Neuronal stem cell (in vitro differentiated cells): ENCODE data around the gene SRP9.

Experiments
- DNase-seq: peaks from one replicate; pipeline ENCODE4 v3.0.0-alpha.2; 2013; ENCODE audit warnings: low spot score
- H2AFZ ChIP-seq: one replicate; pipeline ENCODE4 v1.6.1; 2013; ENCODE audit warnings: mild to moderate bottlenecking, low read length, inconsistent platforms
- H2AK5ac ChIP-seq: 2 replicates; pipeline ENCODE4 v1.6.1; 2013; ENCODE audit warnings: low read depth, mild to moderate bottlenecking, inconsistent platforms, low read length, moderate library complexity, mixed read lengths
- H2BK120ac ChIP-seq: 2 replicates; pipeline ENCODE4 v1.6.1; 2013; ENCODE audit warnings: low read depth, mild to moderate bottlenecking, inconsistent platforms, low read length, moderate library complexity, mixed read lengths
- H2BK12ac ChIP-seq: one replicate; pipeline ENCODE4 v1.6.1; 2013; ENCODE audit warnings: low read length, inconsistent platforms
- H2BK15ac ChIP-seq: 2 replicates; pipeline ENCODE4 v1.6.1; 2013; ENCODE audit warnings: mild to moderate bottlenecking, low read length, inconsistent platforms, mixed read lengths
- H2BK5ac ChIP-seq: one replicate; pipeline ENCODE4 v1.6.1; 2013; ENCODE audit warnings: inconsistent platforms, mild to moderate bottlenecking, low read length, moderate library complexity
- H3K14ac ChIP-seq: one replicate; pipeline ENCODE4 v1.6.1; 2013; ENCODE audit warnings: low read length, inconsistent platforms
- H3K18ac ChIP-seq: 2 replicates; pipeline ENCODE4 v1.6.1; 2013; ENCODE audit warnings: low read length, inconsistent platforms
- H3K23ac ChIP-seq: 2 replicates; pipeline ENCODE4 v1.6.1; 2013; ENCODE audit warnings: low read depth, mild to moderate bottlenecking, mixed read lengths, low read length, inconsistent platforms; ENCODE audit not compliant: poor library complexity
- H3K27ac ChIP-seq: replicated peaks from 3 replicates; pipeline ENCODE4 v1.5.1; 2013; ENCODE audit warnings: low read length, inconsistent platforms
- H3K27me3 ChIP-seq, 3 experiments: 2 replicates each; pipeline ENCODE4 v1.6.1; 2013; ENCODE audit warnings: low read length in 3 of 3, mild to moderate bottlenecking in 2 of 3, inconsistent platforms in 1 of 3, low read depth in 1 of 3, mixed read lengths in 1 of 3, moderate library complexity in 1 of 3; ENCODE audit not compliant: control insufficient read depth in 3 of 3, insufficient read depth in 3 of 3
- H3K36me3 ChIP-seq, 2 donors: replicated peaks in 1 of 2; 2 replicates each; pipeline ENCODE4 v1.6.1; 2013; ENCODE audit warnings: low read length in 2 of 2; ENCODE audit not compliant: control insufficient read depth in 2 of 2, insufficient read depth in 2 of 2
- H3K4ac ChIP-seq: 2 replicates; pipeline ENCODE4 v1.6.1; 2013; ENCODE audit warnings: inconsistent platforms, mild to moderate bottlenecking, low read length, moderate library complexity
- H3K4me1 ChIP-seq, 2 donors: 1 replicate in 1 of 2; 2 replicates in 1 of 2; pipeline ENCODE4 v1.6.1; 2013; ENCODE audit warnings: low read length in 2 of 2, low read depth in 1 of 2; ENCODE audit not compliant: control insufficient read depth in 2 of 2, insufficient read depth in 1 of 2
- H3K4me2 ChIP-seq: one replicate; pipeline ENCODE4 v1.6.1; 2013; ENCODE audit warnings: mild to moderate bottlenecking, low read length, inconsistent platforms; ENCODE audit not compliant: insufficient read depth, poor library complexity, severe bottlenecking
- H3K4me3 ChIP-seq, 2 donors: 2 replicates each; pipeline ENCODE4 v1.5.1; 2013; ENCODE audit warnings: low read length in 2 of 2, mild to moderate bottlenecking in 2 of 2, inconsistent platforms in 1 of 2, moderate library complexity in 1 of 2
- H3K79me1 ChIP-seq: one replicate; pipeline ENCODE4 v1.6.1; 2013; ENCODE audit warnings: low read depth, mild to moderate bottlenecking, inconsistent platforms, low read length, moderate library complexity
- H3K9ac ChIP-seq: one replicate; pipeline ENCODE4 v1.6.1; 2013; ENCODE audit warnings: mild to moderate bottlenecking, low read depth, low read length, inconsistent platforms; ENCODE audit not compliant: poor library complexity
- H3K9me3 ChIP-seq, 2 donors: replicated peaks in 1 of 2; 2 replicates each; pipeline versions ENCODE3 to v1.6.1; 2013; ENCODE audit warnings: low read length in 2 of 2, mild to moderate bottlenecking in 2 of 2, inconsistent platforms in 1 of 2, low read depth in 1 of 2, mixed read lengths in 1 of 2, moderate library complexity in 1 of 2; ENCODE audit not compliant: control insufficient read depth in 2 of 2, insufficient read depth in 1 of 2
- H4K8ac ChIP-seq: one replicate; pipeline ENCODE4 v1.6.1; 2013; ENCODE audit warnings: low read depth, mild to moderate bottlenecking, inconsistent platforms, low read length, moderate library complexity
- H4K91ac ChIP-seq: one replicate; pipeline ENCODE4 v1.6.1; 2013; ENCODE audit warnings: low read length, low read depth, mild to moderate bottlenecking, inconsistent platforms; ENCODE audit not compliant: poor library complexity
- WGBS, 2 donors: extraction: QIAGEN DNeasy Blood & Tissue Kit; methylation state at CpG; one replicate each; pipeline ENCODE4 v1.1.7; 2013; ENCODE audit warnings: missing lambda C conversion rate in 2 of 2, mixed read lengths in 1 of 2; ENCODE audit not compliant: insufficient read length in 2 of 2, insufficient replicate concordance in 1 of 2; ENCODE audit errors: extremely low coverage in 2 of 2; 5-methylcytosine and 5-hydroxymethylcytosine counted together

The SRP9 gene

DNA sequence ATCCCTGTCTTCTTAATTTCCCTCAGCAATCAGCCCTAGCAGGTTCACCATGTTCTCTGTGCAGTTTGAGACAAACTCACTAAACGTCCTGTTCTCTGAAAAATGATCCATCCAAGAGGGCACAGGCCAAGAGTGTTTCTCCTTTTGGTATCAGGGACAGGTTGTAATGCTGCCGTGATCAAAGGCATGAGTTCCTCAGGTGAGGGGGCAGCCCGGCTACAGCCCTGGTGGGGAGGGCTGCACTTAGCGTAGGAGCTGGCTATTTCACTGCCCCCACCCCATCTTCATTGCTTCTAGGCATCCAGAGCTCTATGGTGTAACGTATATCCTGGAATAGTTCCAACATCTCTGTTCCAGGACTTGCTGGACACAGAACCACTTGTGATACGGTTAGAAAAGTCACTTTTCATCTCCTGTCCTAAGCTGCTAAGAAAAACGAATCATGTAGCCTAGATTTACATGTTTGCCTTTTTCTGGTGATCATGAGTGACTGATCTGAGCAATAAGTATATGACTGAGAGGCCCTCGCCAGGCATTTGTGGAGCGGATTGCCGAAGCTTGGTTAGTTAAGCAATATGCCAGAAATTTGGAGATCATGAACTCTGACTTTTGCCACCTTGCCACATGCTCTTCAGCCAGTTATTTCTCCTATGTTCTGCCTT, 41.1 kb upstream of the SRP9 start:
- no peaks in the 10 kb centered on the region for H3K36me3 ChIP-seq
- no peak overlapping the region for H3K4ac ChIP-seq
- H2BK15ac ChIP-seq: no peak overlapping the region
- no peak overlapping the region for H2AK5ac ChIP-seq
- no peak overlapping the region for H2BK120ac ChIP-seq
- no peak overlapping the region for H3K14ac ChIP-seq
- no CpG with 5 or more reads among the region's 10 CpGs for WGBS, 2 donors
- H3K9me3 ChIP-seq: no peaks in the 10 kb centered on the region
- no peak overlapping the region for H2BK12ac ChIP-seq
- DNase-seq: no peak
- no peak overlapping the region for H2BK5ac ChIP-seq
- peak overlapping the region; percentile 32 for H2AFZ ChIP-seq
- H3K4me3 ChIP-seq: no peak overlapping the region
- H3K18ac ChIP-seq: no peak overlapping the region
- H3K27me3 ChIP-seq: peaks cover 0 to 27% (median 0%) of the 10 kb centered on the region in 3 experiments
- H3K79me1 ChIP-seq: no peaks in the 10 kb centered on the region
- no peak overlapping the region for H4K8ac ChIP-seq
- no peak overlapping the region for H3K27ac ChIP-seq
- H3K4me2 ChIP-seq: no peak overlapping the region
- H3K4me1 ChIP-seq: peaks cover 4 to 12% of the 10 kb centered on the region in 2 donors
- H3K9ac ChIP-seq: no peak overlapping the region
- no peak overlapping the region for H4K91ac ChIP-seq
- no peak overlapping the region for H3K23ac ChIP-seq

DNA sequence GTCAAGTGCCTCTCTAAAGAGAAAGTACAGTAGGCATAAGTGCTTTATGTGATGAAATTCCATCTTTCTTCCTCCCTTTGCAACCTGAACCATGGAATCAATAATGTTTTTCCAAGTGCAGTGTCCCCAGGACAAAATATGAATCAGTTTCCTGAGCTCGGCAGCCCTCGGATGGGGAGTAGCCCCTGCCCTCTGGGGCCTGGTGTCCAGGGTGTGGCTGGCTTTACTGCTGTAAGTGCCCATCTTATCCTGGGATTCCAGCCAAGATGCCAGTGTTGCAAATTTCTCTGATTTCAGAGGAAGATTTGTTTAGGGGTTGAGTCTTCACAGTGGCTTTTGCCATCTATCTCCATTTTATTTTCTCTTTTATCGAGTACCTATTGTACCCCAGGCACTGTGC, 40.5 kb upstream of the SRP9 start:
- no CpG with 5 or more reads among the region's 3 CpGs for WGBS, 2 donors

GRCh38 chr1:225737866-225738265, 39.8 kb upstream of the SRP9 start:
- no peak overlapping the region for H4K91ac ChIP-seq
- H3K27ac ChIP-seq: no peak overlapping the region
- H2AFZ ChIP-seq: no peak overlapping the region
- H3K4me2 ChIP-seq: no peak overlapping the region
- H3K36me3 ChIP-seq: no peaks in the 10 kb centered on the region
- no peaks in the 10 kb centered on the region for H3K79me1 ChIP-seq
- no peak overlapping the region for H3K9ac ChIP-seq
- no peak overlapping the region for H4K8ac ChIP-seq
- H3K27me3 ChIP-seq: peaks cover 0 to 27% (median 0%) of the 10 kb centered on the region in 3 experiments
- no peak overlapping the region for H2BK5ac ChIP-seq
- no CpG with 5 or more reads among the region's 3 CpGs for WGBS, 2 donors
- DNase-seq: no peak
- H3K9me3 ChIP-seq: no peaks in the 10 kb centered on the region
- no peak overlapping the region for H2AK5ac ChIP-seq
- no peak overlapping the region for H3K4ac ChIP-seq
- no peak overlapping the region for H2BK120ac ChIP-seq
- peak overlapping the region; percentile 12 for H3K18ac ChIP-seq
- no peak overlapping the region for H3K4me3 ChIP-seq
- H3K14ac ChIP-seq: no peak overlapping the region
- H2BK12ac ChIP-seq: peak overlapping the region; percentile 35
- no peak overlapping the region for H2BK15ac ChIP-seq
- H3K4me1 ChIP-seq: peaks cover 4 to 12% of the 10 kb centered on the region in 2 donors
- H3K23ac ChIP-seq: no peak overlapping the region

More for the DNA sequence above, 40.5 kb upstream of the SRP9 start:
- no peaks in the 10 kb centered on the region for H3K9me3 ChIP-seq
- DNase-seq: no peak
- H3K4me1 ChIP-seq: peaks cover 4 to 12% of the 10 kb centered on the region in 2 donors
- peaks cover 0 to 27% (median 0%) of the 10 kb centered on the region in 3 experiments for H3K27me3 ChIP-seq
- H4K91ac ChIP-seq: no peak overlapping the region
- no peak overlapping the region for H4K8ac ChIP-seq
- no peak overlapping the region for H3K9ac ChIP-seq
- no peak overlapping the region for H2AFZ ChIP-seq
- no peak overlapping the region for H3K27ac ChIP-seq
- no peak overlapping the region for H3K4ac ChIP-seq
- no peak overlapping the region for H2BK5ac ChIP-seq
- no peaks in the 10 kb centered on the region for H3K36me3 ChIP-seq
- H2BK120ac ChIP-seq: no peak overlapping the region
- no peak overlapping the region for H2AK5ac ChIP-seq
- H3K79me1 ChIP-seq: no peaks in the 10 kb centered on the region
- H2BK12ac ChIP-seq: no peak overlapping the region
- no peak overlapping the region for H3K18ac ChIP-seq
- no peak overlapping the region for H3K23ac ChIP-seq
- H3K4me3 ChIP-seq: no peak overlapping the region
- H2BK15ac ChIP-seq: no peak overlapping the region
- H3K14ac ChIP-seq: no peak overlapping the region
- H3K4me2 ChIP-seq: no peak overlapping the region

- H3K4me1 ChIP-seq: peaks cover 4 to 9% of the 10 kb centered on the region in 2 donors
- no peak overlapping the region for H3K4me3 ChIP-seq
- no peak overlapping the region for H3K14ac ChIP-seq
- H3K27ac ChIP-seq: no peak overlapping the region
- H3K9ac ChIP-seq: no peak overlapping the region
- H4K91ac ChIP-seq: no peak overlapping the region
- no peaks in the 10 kb centered on the region for H3K79me1 ChIP-seq
- no peak overlapping the region for H3K18ac ChIP-seq
- H3K23ac ChIP-seq: no peak overlapping the region
- H2AK5ac ChIP-seq: no peak overlapping the region
- DNase-seq: no peak
- H2BK12ac ChIP-seq: no peak overlapping the region
- H2BK15ac ChIP-seq: no peak overlapping the region
- no peak overlapping the region for H2AFZ ChIP-seq
- H3K36me3 ChIP-seq: no peaks in the 10 kb centered on the region
- no peaks in the 10 kb centered on the region for H3K9me3 ChIP-seq
- no peak overlapping the region for H2BK5ac ChIP-seq
- H3K4me2 ChIP-seq: no peak overlapping the region
- no peak overlapping the region for H2BK120ac ChIP-seq
- H3K27me3 ChIP-seq: peaks cover 0 to 21% (median 0%) of the 10 kb centered on the region in 3 experiments
- no CpG with 5 or more reads among the region's 2 CpGs for WGBS, 2 donors
- H3K4ac ChIP-seq: no peak overlapping the region
- H4K8ac ChIP-seq: no peak overlapping the region
These were observed 38.9 kb upstream of the SRP9 start for GRCh38 chr1:225738763-225739162.
